NCI-H446 treated with DMSO at 0.1 percent for 48 hours (cell line): ENCODE results near the gene BIN2.
A peak's percentile ranks its signal among the peaks of the same experiment; 100 is the strongest.
"Not testable (repeated sequence)": the region's sequence is repeated elsewhere in the genome, so short reads cannot be mapped to it uniquely, and the experiment has no call there.

ENCODE experiments used
- DNase-seq: peaks from one replicate; lab custom pipeline; 2025; lab: John Stamatoyannopoulos, UW

Gene BIN2

DNA sequence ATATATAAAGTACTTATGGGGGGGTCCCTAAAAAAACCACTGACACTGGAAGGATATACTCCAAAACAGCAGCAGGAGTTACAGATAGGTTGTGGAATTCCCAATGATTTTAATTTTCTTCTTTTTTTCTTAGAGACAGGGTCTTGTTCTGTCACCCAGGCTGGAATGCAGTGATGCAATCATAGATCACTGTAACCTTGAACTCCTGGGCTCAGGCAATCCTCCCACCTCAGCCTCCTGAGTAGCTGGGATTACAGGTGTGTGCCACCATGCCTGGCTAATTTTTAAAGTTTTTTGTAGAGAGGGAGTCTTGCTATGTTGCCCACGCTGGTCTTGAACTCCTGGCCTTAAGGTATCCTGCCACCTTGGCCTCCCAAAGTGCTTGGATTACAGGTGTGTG lies 64.4 kb downstream of the BIN2 start:
- DNase-seq: not testable (repeated sequence)

DNA sequence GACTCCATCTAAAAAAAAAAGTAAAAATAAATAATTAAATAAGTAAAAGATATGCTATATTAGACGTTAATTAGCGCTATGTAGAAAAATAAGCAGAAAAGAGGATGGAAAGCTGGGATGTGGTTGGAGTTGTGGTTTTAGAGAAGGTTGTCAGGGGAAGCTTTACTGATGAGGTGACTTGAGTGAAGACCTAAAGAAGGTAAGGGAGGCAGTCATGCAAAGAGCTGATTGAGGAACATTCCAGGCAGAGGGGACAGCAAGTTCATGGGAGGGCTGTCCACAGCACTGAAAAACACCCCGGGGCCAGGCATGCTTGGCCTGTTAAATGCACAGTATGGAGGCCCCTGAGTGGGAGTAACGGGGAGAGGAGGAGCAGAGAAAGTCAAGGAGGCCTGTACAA lies 69.4 kb downstream of the BIN2 start:
- no peak for DNase-seq

DNA sequence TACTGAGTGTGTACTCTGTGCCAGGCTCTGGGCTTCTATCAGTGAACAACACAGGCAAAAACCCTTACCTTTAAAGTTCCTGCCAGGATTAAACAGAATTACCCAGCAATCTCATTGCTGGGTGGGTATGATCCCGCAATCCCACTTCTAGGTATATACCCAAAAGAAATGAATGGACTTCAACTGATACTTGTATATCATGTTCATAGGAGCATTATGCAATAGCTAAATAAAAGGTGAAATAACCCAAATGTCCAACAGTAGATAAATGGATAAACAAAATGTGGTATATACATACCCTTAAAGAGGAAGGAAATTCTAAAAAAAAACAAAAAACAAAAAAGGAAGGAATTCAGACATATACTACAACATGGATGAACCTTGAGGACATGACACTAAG lies 70.7 kb downstream of the BIN2 start:
- no peak for DNase-seq

DNA sequence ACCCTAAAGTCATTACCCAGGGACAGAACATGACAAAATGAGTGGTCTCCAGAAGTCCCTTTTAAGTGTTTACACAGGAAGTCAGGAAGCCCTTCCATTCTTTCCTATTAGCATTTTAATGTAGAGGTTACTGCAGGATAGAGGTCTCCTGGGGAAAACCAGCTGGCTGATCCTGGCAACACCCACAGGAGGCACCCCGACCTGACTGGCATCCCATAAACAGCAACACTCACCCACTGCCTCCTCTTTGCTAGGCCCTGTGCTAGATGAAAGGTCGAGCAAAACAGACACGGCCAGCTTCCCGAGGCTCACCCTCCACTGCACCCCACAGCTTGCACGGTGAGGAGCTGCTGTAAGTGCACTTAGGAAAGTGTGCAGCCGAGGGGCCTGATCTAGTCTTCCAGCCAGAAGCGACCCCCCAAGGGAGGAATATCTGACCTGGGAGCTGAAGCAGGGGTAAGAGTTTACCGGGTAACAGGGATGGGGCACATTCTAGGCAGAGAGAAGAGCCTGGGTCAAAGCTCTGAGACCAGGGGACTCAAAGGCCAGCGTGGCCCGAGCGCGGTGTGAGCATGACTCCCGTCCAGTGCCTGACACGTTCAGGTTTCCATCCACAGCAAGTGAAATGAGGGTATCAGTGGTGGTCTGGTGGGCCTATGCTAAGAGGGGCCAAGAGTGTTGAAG lies 76.3 kb downstream of the BIN2 start:
- DNase-seq: no peak

DNA sequence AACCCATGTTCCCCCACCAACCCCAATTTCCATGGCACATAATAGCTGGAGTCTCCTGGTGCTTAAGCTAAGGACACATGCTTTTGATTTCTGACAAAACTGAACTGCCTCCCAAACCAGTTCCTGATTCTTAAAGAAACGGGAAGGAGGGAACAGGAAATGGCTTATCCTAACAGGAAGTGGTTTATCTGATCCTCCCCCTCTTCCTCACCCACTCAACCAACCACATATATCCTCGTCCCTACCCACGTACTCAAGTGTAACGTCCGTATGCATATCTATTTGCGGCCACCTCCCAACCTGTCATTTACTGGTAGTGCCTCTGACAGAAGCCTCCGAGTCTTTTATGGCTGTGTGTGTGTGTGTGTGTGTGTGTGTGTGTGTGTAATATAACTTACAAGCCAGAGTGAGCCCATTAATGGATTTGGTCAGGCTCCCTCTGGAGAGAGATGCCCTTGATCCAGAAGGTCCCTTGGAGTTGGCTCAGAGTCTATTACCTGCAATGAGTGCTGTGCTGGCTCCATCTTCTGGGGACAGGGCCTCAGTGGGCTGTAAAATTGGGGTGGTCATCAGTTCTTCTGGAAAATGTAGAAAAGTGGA lies 77.6 kb downstream of the BIN2 start:
- no peak for DNase-seq

DNA sequence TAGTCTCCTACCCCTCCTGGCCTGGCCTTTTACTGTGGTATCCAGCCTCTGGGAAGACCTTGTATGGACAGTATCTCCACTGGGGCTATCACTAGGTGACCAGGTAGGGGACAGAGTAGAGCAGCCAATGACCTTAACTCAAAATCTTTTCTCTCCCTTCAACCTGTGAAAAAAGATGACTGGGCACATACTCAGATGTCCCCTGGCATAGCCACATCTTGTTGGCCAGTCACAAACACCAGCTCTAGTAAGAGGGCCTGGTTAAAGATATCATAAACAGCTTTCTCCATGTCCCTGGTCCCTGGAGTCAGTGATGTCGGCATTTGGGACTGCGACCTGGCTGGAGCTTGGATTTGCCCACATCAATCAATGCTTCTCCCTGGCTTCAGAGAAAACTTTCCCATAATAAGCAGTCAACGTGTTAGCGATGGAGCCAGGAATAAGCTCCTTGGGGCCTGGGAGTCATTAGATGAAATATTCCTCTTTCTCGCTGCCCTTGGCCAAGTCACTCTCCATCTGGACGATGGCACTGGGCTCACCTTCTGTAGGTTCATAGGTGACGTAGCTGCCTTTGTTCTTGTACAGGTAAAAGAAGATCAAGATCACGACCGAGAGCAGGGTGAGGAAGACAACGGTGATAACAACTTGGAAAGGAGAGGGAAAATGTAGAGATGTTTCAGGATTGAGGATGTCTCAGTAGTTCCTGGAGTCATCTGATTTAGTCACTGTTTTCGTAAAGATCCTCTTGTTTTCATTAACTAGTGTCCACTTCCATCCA lies 78.3 kb downstream of the BIN2 start:
- DNase-seq: no peak

DNA sequence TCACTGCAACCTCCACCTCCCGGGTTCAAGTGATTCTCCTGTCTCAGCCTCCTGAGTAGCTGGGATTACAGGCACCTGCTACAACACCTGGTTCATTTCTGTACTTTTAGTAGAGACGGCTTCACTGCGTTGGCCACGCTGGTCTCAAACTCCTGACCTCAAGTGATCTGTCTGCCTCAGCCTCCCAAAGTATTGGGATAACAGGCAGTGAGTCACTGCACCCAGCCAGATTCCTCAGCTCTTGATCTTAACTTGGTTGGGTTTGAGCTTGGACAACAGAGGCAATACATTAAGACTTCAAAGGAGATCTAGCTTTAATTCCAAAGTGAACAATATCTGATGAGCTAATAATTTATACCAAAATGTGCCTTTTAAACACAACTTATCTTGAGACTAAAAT lies 79.7 kb downstream of the BIN2 start:
- DNase-seq: no peak

DNA sequence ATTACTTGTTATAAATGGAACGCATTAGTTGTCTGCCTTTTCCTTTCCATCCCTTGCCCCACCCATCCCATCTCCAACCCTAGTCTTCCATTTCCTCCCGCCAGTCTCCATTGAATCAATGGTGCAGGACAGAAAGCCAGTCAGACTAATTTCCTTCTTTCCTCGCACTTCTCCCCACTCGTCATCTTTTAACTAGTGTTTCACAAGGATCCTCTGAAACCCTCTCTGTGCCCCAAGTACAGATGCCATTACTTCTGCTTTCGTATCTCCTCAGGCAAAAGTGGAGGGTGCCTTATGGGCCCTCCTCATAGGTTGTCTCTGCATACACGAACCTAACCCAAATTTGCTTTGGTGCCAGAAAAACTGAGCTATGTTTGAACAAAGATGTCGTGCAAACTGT lies 81.1 kb downstream of the BIN2 start:
- DNase-seq: no peak

DNA sequence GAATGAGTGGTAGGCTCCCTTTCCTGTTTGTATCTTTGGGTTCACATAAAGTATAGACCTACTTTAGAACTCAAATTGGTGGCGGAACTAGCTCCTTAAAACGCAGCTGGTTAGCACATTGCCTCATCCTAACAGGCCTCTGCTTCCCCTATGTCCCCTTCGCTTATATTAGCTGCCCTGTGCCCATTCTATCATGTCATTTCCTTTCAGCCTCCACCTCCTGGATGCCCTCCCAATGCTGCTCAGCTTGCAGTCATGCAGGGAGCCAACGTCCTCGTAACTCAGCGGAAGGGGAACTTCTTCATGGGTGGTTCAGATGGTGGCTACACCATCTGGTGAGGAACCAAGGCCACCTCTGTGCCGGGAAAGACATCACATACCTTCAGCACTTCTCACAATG lies 81.9 kb downstream of the BIN2 start:
- no peak for DNase-seq

DNA sequence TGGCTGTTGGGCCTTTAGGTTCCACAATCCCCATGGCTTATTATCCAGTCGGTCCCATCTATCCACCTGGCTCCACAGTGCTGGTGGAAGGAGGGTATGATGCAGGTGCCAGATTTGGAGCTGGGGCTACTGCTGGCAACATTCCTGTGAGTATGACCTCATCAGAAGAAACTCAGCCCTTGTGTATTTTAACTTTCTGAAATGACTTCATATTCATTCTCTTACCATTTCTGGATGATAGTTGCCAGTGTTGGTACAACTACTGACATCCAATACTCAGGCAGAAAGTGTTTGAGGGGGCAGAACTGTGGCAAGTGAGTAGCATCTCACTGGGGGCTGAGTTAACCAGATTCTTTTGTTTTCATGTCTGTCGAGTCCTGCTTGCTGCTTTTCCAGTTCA lies 83.0 kb downstream of the BIN2 start:
- no peak for DNase-seq

DNA sequence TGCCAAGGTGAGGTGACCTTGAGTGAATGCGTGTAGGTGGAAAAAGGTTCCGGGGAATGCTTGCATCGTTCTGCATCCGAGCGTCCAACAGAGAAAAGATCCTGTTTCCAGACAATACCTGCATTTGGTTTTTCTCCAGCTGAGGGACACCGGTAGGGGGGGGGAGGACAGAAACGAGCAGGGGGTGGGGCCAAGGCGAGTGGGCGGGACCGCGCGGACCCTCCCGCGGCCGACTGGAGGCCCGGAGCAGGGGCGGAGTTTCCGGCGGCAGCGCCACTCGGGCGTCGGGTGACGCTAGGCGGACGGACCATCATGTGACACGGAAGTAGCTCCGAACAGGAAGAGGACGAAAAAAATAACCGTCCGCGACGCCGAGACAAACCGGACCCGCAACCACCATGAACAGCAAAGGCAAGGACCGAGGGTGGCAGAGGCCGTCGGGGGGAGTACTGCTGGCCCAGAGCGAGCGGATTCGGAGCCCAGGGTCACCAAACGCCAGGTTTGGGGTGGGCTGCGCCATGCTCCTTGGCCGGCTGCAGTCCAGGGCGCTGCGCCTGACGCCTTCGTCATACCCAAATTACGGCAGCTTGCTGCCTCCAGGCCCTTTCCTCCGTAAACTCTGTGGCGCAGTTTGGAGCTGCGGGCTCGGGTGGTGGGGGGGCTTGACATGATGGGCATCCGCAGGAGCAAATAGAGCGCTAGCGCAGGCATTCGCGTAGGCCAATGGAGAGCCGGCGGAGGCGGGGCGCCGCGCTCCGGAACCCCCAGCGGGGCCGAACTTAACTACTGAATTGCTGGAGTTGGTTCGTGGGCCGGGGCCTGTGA lies 85.3 kb downstream of the BIN2 start, which contains the start of gene DAZAP2:
DAZAP2 (plus strand) TSS at position 317 of the 825 bp plus-strand sequence; CDS start at position 399, 82 bp downstream.
- peak; percentile 79 for DNase-seq

DNA sequence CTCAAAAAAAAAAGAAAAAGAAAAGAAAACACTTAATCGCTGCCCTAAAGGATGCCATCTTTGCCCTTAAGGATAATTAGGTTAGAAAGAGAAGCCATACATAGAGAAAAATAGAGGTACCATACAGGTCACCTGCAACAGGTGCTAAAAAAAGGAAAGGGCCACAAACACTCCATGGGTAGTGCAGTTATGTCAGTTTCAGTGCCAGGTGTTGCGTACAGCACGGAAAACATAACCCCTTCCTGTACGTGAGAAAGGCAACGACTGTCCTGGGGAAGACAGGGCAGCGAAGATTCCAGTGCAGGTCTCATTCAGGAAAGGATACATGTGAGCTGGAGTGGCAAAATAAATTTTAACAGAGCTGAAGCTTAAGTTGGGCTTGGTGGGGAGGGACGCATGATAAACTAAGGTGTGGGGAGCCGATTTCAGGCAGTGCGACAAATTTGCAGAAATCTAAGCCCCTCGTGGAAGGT lies 85.9 kb downstream of the BIN2 start:
- no peak for DNase-seq

DNA sequence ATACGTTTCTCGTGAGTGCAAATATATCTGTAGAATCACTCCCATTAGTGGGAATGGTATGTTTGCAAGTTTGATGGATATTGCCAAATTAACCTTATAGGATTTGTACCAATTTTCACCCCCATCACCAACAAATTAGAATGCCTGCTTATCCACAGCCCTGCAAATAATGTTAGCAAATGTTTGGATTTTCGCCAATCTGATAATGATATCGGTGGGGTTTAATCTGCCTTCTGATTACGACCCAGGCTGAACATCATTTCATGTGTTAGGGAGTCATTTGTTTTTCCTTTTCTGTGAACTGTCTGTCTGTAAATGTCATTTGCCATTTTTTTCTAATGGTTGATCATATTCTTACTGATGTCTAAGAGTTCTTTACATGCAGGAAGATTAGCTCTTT lies 89.4 kb downstream of the BIN2 start:
- no peak for DNase-seq

DNA sequence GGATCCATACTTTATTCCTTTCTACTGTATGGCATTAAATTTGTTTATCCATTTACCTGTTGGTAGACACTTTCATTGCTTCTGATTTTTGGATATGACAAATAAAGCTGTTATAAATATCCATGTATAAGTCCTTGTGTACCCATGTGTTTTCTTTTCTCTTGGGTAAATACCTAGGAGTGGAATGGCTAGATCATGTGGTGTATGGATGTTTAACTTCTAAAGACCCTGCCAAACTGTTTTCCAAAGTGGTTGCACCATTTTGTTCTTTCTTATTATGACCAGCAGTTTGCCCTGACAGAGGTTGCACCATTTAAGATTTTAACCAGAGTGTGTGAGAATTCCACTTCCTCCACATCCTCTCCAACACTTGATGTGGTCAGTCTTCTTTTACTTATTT lies 91.3 kb downstream of the BIN2 start:
- no peak for DNase-seq
